Breast epithelium (tissue), 3 donors: ENCODE results near the gene TCEAL7.

ENCODE experiments used
- CTCF ChIP-seq, 3 donors: fragments of 450-650 bp; IDR thresholded peaks; one replicate each; pipeline ENCODE4 v1.5.1; 2016 to 2017; ENCODE audit warnings: antibody characterized with exemption in 3 of 3, mild to moderate bottlenecking in 3 of 3, moderate library complexity in 3 of 3
- POLR2A ChIP-seq: fragments of 450-650 bp; IDR thresholded peaks from one replicate; pipeline ENCODE4 v1.6.1; 2016; ENCODE audit warnings: antibody characterized with exemption, mild to moderate bottlenecking, moderate library complexity

DNA sequence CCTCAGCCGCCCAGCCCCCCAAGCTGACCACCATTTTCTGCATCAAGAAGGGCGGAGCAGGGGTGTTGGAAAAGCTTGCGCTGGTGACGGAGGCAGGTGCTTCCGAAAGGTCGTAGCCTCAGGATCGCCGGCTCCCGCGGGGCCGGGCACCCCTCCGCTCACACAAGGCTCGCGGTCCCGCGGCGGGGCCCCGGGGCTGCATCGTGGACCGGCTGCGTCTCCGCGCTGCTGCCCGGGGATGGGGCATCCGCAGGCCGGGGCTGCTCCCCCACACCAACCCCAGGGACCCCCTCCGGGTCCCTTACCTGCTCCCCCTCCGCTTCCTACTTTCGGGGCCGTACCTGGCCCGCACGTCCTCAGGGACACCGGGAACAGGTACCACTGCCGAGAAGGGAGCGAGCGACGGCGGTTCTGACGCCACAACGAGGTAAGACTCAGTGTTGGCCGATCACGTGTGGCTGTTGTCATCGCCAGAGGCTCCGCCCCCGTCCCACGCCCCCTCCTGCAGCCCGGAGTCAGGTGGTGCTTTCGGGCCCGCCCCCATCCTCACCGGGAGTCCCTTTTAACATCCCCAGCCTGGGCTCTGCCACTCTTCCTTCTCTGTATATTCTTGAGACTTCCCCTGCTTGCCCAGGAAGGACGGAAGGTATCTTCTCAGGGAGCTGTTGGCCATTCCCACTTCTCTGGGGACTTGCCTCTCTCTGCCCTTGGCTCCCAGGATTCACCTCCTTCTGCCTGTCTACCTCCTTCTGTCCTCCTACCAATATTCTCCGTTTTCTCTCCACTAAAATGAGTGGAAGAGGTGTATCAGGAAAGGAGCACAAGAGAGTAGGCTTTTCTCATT, 19.3 kb upstream of the TCEAL7 start, which contains the start of gene BEX2:
- TF ChIP-seq CTCF (IDR thresholded peaks at IDR 0.05) (no peak), POLR2A (peak; percentile 57)
